Left lung (tissue), 10 donors: ENCODE results near the gene ITM2B. TPM values are rescaled to one million over a fixed set of nuclear protein-coding genes. Genes with fewer than 3 reads are reported as not detected.

ENCODE experiments used
- ATAC-seq: fragments of 200-7000 bp; cut with Tn5 transposase; one replicate; pipeline ENCODE4 v1.9.1; 2020; ENCODE audit warnings: moderate library complexity
- DNase-seq, 4 donors: peaks; one replicate each; pipeline ENCODE4 v3.0.0-alpha.2; 2013 to 2020
- H3K27ac ChIP-seq, 2 donors: fragments of 200-600 bp; sonication (generic) in 1 of 2; one replicate each; pipeline versions ENCODE4 v1.5.0 to v1.8.0; 2020 to 2021
- H3K27me3 ChIP-seq, 2 donors: fragments of 200-600 bp; sonication (generic) in 1 of 2; one replicate each; pipeline versions ENCODE4 v1.5.0 to v1.8.0; 2020 to 2021
- H3K36me3 ChIP-seq, 2 donors: fragments of 200-600 bp; sonication (generic) in 1 of 2; one replicate each; pipeline versions ENCODE4 v1.5.0 to v1.8.0; 2020 to 2021
- H3K4me1 ChIP-seq, 2 donors: fragments of 200-600 bp; one replicate each; pipeline ENCODE4 v1.8.0; 2021
- H3K4me3 ChIP-seq, 2 donors: fragments of 200-600 bp; sonication (generic) in 1 of 2; one replicate each; pipeline versions ENCODE4 v1.5.0 to v1.8.0; 2020 to 2021; ENCODE audit warnings: mild to moderate bottlenecking in 1 of 2
- H3K9me3 ChIP-seq, 2 donors: fragments of 200-600 bp; sonication (generic) in 1 of 2; one replicate each; pipeline versions ENCODE4 v1.5.0 to v1.8.0; 2020 to 2021
- CTCF ChIP-seq, 2 donors: fragments of 200-600 bp; sonication (generic) in 1 of 2; IDR thresholded peaks; one replicate each; pipeline versions ENCODE4 v1.5.0 to v1.8.0; 2021; ENCODE audit warnings: antibody characterized with exemption in 2 of 2
- intact Hi-C, 2 donors: fragments of 100-400 bp; cut with DNase I; formaldehyde crosslinking; loops; one replicate each; pipeline versions ENCODE4 v1.11.2 to v1.14.2; 2022
- polyA plus RNA-seq, 6 donors: library from polyadenylated mRNA; unstranded; fragments of 120-200 nt; gene quantifications; one replicate each; pipeline ENCODE4 v1.2.1, GENCODE V29; 2013; ENCODE audit not compliant: insufficient read length in 6 of 6
- total RNA-seq, 2 donors: library from RNA; stranded (reverse); fragmentation: NEBNext Ultra II Directional; extraction: Animal tissue kit (Norgen Biotek cat#: 25700); gene quantifications; one replicate each; pipeline ENCODE4 v1.2.1, GENCODE V29; 2021
- donor health status: DM: no; HTN: yes; CAD: no.
- donor health status: DM: no; HTN: no; CAD: no.

Gene ITM2B
- total and polyA plus RNA-seq, 8 donors: 530 to 683 (median 621) TPM

- intact Hi-C loops: no loop called here
- ATAC-seq (no peak), DNase-seq (no peak)
- H3K27ac ChIP-seq: no peak overlapping the region
- no peak overlapping the region for H3K4me3 ChIP-seq
- H3K9me3 ChIP-seq: no peaks in the 10 kb centered on the region
- peaks cover 16 to 78% of the 10 kb centered on the region in 2 donors for H3K4me1 ChIP-seq
- H3K27me3 ChIP-seq: no peaks in the 10 kb centered on the region
- no peak for TF ChIP-seq CTCF (IDR thresholded peaks at IDR 0.05)
- no peaks in the 10 kb centered on the region for H3K36me3 ChIP-seq
These were observed 13.1 kb downstream of the ITM2B start for GRCh38 chr13:48246102-48246501.

DNA sequence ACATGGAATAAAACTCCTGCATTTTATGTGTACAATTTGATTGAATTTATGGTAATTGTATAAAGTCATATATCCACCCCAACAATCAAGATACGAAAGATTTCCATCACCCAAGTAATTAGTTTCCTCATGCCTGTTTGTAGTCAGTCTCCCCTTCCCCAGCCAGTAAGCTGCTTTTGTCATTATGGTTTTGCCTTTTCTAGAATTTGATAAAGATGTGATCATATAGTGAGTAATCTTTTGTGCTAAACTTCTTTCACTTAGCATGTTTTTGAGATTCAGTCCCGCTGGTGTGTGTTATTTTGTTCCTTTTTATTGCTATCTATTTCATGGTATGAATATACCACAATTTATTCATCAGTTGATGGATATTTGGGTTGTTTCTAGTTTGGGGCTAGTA, 16.0 kb downstream of the ITM2B start:
- Histone ChIP-seq H3K27ac (no peak overlapping the region), H3K4me1 (peaks cover 8 to 66% of the 10 kb centered on the region in 2 donors), H3K36me3 (peaks cover 0 to 7% of the 10 kb centered on the region in 2 donors), H3K27me3 (no peaks in the 10 kb centered on the region), H3K4me3 (no peak overlapping the region), H3K9me3 (no peaks in the 10 kb centered on the region)
- ATAC-seq: no peak
- intact Hi-C loops: no loop called here
- DNase-seq: no peak
- TF ChIP-seq CTCF (IDR thresholded peaks at IDR 0.05): no peak

- H3K27ac ChIP-seq: peak overlapping the region; percentile 11 to 24
- peaks cover 3 to 33% of the 10 kb centered on the region in 2 donors for H3K36me3 ChIP-seq
- no peaks in the 10 kb centered on the region for H3K9me3 ChIP-seq
- ATAC-seq (peak; percentile 41), DNase-seq (peak in 2 of 4 donors; percentile 82 to 86)
- H3K27me3 ChIP-seq: no peaks in the 10 kb centered on the region
- TF ChIP-seq CTCF (IDR thresholded peaks at IDR 0.05): no peak
- no peak overlapping the region for H3K4me3 ChIP-seq
- H3K4me1 ChIP-seq: peaks cover 0 to 42% of the 10 kb centered on the region in 2 donors
- intact Hi-C loops: no loop called here
These were observed 18.6 kb downstream of the ITM2B start for GRCh38 chr13:48251611-48252081.

GRCh38 chr13:48252176-48252575, 19.2 kb downstream of the ITM2B start:
- DNase-seq (no peak), ATAC-seq (no peak)
- no peak for TF ChIP-seq CTCF (IDR thresholded peaks at IDR 0.05)
- Histone ChIP-seq H3K4me3 (no peak overlapping the region), H3K4me1 (peaks cover 0 to 37% of the 10 kb centered on the region in 2 donors), H3K36me3 (peaks cover 3 to 38% of the 10 kb centered on the region in 2 donors), H3K27me3 (no peaks in the 10 kb centered on the region), H3K27ac (peak overlapping the region; percentile 11 to 24), H3K9me3 (no peaks in the 10 kb centered on the region)
- intact Hi-C loops: no loop called here

DNA sequence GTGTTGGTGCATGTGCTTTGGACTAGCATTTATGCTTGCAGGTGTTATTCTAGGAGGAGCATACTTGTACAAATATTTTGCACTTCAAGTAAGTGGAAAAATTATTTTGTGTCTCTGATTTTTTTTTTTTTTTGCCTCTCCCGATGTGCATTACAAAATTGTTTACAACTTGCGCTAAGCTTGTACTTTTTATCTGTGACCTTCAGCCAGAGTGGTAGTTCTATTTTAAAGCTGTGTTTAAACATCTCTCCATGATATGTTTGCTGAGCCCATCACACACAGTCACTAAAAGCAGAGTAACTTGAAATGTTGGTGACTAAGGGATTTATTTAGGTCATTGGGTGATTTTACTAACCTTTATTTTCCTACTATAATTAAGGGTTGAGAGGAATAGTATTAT, 20.8 kb downstream of the ITM2B start:
- Histone ChIP-seq H3K27me3 (no peaks in the 10 kb centered on the region), H3K36me3 (peaks cover 6 to 54% of the 10 kb centered on the region in 2 donors), H3K9me3 (no peaks in the 10 kb centered on the region), H3K4me3 (no peak overlapping the region), H3K27ac (no peak overlapping the region), H3K4me1 (peaks cover 0 to 34% of the 10 kb centered on the region in 2 donors)
- intact Hi-C loops: no loop called here
- DNase-seq (no peak), ATAC-seq (no peak)
- TF ChIP-seq CTCF (IDR thresholded peaks at IDR 0.05): no peak
